Amniotic stem cell (primary cell): ENCODE data around the gene MAP2K1.
"Not testable (repeated sequence)": the region's sequence is repeated elsewhere in the genome, so short reads cannot be mapped to it uniquely, and the experiment has no call there.

Experiments
- DNase-seq: peaks from one replicate; lab custom pipeline; 2025; lab: John Stamatoyannopoulos, UW

MAP2K1 gene

DNA sequence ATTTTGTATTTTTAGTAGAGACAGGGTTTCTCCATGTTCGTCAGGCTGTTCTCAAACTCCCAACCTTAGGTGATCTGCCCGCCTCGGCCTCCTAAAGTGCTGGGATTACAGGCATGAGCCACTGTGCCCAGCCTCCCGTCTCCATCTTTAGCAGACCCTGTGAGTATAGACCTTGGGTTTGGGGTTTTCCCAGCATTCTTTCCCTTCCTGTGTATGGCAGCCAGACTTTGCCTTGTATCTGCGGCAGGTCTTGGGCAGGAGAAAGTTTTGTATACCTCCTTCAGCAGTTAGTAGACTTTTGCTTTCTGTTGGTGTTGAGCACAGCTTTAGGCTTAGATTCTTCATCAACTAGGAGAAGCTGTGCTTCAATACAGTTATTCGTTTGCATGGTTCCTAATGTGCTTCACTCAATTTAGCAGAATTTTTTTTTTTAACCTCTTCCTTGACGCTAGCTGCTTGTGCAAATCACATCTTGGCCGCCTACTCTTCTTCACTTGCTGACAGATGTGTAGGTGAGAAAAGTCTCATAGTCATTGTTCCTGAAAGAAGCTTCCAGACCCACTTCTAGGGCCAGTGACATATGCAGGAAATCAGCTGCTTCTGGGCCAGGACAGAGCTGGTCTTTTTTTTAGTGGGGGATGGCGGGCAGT is 38.4 kb downstream of the MAP2K1 start:
- no peak for DNase-seq

- DNase-seq: no peak
Observed at GRCh38 chr15:66425837-66426236, 39.1 kb downstream of the MAP2K1 start.

DNA sequence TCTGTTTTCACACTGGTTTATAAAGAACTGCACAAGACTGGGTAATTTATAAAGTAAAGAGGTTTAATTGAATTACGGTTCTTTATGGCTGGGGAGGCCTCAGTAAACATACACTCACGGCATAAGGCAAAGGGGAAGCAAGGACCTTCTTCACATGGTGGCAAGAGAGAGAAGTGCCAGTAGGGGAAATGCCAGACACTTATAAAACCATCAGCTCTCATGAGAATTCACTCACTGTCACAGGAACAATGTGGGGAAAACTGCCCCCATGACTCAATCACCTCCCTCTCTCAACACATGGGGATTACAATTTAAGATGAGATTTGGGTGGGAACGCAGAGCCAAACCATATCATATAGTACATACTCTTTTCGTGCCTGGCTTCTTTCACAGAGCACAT is 42.4 kb downstream of the MAP2K1 start:
- DNase-seq: no peak

DNA sequence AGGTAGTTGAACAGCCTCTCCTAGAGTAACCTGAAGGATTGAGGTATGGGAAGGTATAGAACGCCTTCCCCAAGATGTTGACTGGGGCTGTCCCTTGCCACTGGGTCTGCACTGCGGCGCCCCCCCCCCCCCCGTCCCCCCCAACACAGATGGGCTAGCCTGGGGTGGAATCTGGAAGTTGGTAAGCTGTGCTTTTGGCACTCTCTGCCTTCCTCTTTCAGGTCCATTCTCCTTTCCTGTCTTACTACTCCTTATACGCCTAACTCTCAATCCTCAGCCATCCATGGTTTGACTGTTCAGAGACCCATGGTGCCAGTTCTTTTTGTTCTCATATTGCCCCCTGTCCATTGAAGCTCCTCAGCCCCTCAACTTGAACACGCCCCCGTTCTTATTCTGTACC is 42.8 kb downstream of the MAP2K1 start:
- DNase-seq: no peak

DNA sequence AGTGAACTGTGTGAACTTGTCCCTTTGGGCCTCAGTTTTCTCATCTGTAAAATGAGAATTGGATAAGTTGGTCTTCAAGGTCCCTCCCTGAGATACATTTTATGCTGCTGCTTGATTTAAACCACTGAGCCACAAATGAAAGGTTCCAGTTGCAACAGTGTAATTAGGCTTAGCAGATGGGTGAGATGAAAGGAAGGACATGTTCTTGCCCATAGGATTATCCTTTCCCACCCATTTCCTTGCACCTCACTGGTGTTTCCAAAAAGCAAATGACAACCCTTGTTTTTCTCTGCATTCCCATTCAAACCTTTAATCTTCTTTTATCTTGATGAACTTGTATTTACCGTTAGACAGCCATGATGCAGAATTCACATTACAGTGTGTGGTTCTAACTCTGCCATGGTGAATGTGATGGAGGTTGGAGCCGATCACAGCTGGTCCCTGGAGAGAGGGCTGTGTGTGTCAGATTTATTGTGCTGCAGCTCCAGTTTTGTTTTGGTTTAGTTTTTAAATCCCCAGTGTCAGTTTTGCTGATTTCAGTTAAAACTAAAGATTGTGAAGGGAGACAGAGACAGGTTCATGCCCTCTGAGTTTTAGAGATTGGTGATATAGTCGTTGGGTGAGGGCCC is 44.0 kb downstream of the MAP2K1 start:
- DNase-seq: no peak

- DNase-seq: no peak
Observed at GRCh38 chr15:66433726-66434125, 47.0 kb downstream of the MAP2K1 start.

DNA sequence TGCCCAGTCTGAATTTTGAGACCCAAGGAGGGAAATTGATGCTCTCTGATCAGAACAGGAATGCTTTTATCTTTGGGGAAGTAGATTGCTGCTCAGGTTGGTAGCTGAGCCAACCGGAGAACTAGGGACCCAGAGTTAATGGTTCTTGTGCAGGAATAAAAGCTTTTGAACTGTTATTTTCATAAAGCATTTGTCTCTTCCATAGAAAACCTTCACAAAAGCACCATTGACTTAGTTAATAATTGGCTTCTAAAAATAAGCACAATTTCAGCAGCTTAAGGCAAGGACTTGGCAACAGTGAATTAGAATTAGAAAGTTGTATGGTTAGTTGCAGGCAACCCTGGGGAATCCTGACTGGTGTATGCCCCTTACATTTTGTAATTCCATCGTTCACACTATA is 53.8 kb downstream of the MAP2K1 start:
- no peak for DNase-seq

- DNase-seq: no peak
Observed at GRCh38 chr15:66452420-66452819, 65.7 kb downstream of the MAP2K1 start.

DNA sequence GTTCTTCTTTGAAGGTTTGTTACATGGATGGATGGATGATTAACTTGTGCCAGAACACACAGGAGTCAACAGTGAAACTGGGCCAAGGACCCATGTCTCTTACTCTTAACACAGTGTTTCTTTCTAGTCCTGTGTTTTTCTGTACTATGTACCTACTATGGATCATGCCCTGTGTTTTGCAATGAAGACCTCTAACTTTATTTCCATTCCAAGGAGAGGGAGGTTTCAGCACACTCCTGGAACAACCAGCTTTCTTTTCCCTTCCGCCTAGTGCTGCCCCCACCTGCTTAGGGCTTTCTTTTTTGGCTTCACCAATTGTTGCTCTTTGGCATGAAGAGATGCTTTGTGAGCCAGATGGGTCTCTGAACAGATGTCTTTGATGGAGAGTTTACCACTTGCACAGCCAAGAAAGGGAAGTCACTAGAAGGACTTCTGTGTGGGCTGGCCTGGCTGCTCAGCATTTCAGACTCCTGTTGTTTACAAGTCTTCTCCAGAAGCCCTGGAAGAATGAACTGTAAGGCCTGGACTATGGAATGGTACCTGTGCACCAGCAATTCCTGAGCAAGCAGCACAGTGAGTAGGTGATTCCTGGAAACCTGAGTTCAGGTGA is 66.4 kb downstream of the MAP2K1 start:
- DNase-seq: no peak

DNA sequence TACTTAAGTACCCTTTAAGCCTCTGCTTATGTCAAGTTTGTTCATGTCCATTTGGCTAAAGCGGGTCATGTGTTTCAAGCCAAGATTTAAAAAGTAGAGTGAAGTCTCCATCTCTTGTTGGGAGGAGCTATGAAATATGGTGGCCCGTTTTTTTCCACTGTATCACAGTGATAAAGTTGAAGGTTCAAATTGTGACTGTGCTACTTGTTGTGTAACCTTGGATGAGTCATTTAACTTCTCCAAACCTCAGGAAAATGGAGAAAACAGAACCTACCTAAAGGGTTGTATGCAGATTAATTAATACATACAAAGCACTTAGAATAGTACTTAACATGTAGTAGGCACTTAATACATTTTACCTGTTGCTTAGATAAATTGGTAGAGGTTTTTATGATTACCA is 67.4 kb downstream of the MAP2K1 start:
- DNase-seq: no peak

- no peak for DNase-seq
Observed at GRCh38 chr15:66456211-66456610, 69.5 kb downstream of the MAP2K1 start.

DNA sequence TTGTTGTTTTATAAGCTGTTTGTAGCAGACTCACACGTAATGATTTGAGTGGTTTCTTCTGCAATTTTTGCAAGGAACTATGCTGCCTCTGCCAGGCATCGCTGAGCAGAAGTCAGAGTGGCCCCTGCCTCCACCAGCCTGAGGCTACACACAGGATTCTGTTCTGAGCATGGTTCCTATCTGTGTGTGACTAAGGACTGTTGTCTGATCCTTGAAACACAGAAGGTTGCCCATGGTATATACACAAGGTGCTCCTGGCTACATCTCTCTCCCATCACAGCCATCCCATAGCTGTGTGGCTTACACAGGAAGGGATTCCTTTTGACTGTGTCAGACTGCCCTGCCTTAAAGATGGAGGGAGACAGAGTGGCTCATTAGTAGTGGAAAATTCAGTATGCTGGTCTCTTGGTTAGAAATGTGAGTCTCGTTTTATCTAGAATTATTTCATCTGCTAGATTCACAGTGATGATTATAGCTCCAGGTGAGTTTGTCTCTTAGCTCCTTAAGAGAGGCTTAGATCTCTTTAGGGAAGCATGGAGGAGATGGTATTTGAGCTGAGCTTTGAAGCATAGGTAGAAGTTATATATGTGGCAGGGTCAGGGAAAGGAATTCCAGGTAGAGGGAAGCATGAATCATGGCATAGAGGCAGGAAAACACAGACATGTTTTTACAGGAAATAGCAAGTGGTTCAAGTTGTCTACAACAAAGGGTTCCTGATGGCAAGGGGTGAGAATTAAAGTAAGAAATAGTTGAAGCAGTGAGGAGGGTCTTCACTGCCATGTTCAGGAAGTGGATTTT is 73.3 kb downstream of the MAP2K1 start:
- DNase-seq: peak; percentile 7

GRCh38 chr15:66461294-66461693 is 74.6 kb downstream of the MAP2K1 start:
- not testable (repeated sequence) for DNase-seq

DNA sequence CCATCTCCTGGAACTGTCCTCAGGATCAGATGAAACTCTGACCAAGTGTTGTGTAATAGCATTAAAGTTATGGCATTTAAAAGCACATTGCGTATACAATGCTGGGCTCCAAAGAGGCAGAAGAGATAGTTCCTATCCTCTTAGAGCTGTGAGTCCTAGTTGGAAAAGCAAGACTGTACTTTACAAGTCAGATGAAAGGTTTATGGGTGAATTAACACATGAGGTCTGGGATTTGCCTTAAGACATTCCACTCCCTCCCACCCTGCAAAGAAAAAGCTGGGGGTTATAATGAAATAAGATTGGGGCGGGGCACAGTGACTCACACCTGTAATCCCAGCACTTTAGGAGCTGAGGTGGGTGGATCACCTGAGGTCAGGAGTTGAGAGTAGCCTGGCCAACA is 75.2 kb downstream of the MAP2K1 start:
- no peak for DNase-seq

DNA sequence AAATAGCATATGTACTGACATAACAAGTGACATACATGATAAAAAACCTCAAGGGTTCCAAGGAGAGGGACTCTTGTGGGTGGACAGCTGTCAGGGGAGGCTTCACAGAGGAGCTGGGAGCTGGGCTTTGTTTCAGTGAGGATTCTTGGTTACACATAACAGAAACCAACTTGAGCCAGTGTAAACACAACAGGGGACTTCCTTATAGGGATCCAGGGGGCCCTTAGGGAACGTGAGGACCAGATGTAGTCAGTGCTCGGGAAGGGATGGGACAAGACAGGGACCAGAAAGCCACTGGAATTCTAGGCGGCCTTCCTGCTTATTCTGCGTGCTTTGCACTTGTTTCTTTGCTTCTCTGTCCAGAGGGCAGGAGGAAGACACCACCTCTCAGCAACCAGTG is 75.9 kb downstream of the MAP2K1 start:
- no peak for DNase-seq

- not testable (repeated sequence) for DNase-seq
Observed at GRCh38 chr15:66465294-66465693, 78.6 kb downstream of the MAP2K1 start.

- DNase-seq: not testable (repeated sequence)
Observed at GRCh38 chr15:66467162-66468040, 80.7 kb downstream of the MAP2K1 start.

DNA sequence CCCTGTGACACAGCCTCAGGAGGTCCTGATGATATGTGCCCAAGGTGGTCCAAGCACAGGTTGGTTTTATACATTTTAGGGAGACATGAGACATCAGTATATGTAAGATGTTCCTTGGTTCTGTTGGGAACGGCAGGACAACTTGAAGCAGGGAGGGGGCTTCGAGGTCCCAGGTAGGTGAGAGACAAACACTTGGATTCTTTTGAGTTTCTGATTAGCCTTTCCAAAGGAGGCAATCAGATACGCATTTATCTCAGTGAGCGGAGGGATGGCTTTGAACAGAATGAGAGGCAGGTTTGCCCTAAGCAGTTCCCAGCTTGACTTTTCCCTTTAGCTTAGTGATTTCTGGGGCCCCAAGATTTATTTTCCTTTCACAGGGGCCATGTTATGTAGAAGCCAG is 84.1 kb downstream of the MAP2K1 start:
- DNase-seq: not testable (repeated sequence)

- DNase-seq: no peak
Observed at GRCh38 chr15:66472176-66472999, 85.7 kb downstream of the MAP2K1 start.

DNA sequence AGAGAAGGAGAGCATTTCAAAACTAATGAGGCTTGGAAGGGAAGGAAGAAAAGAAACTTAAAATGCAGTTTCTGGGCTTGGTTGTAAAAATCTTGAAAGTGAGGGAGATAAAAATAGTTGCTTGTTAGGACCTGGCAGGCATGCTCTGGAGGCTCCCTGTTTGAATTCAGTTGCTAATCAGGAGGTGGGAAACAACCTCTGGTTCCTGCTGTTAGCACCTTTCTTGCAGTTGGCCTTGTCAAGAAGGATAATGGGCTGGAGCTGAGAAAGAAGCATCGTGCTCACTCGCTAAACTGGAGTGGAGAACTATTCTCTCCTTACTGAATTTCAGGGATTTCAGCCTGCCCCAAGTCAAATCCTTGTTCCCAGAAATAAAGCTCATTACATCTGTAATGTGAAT is 87.4 kb downstream of the MAP2K1 start:
- DNase-seq: no peak

DNA sequence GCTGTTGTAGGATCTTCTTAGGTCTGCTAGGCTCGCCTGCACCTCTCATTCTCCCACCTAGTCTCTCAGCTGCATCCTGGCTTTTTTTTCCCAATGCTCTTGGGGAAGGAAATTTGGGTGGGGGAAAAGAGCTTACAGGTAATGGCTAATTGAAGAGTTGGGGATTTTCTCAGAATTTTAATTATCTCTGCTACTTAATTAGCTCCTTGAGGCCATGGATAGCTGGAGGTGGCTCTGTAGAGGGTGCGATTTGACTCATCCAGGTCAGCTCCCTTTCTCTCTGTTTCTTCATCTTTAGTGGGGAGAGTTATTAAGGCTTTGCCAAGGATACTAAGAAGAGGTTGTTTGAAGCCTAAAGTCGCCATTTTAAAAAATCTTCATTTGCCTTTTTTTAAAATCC is 88.3 kb downstream of the MAP2K1 start:
- no peak for DNase-seq
